SH-SY5Y (cell line): ENCODE data around the gene PACS2.

ENCODE experiments used
- GATA2 ChIP-seq: IDR thresholded peaks from 2 replicates; pipeline ENCODE4 v1.6.1; 2011; ENCODE audit warnings: mild to moderate bottlenecking, low read depth, low read length
- GATA3 ChIP-seq: IDR thresholded peaks from 2 replicates; pipeline ENCODE4 v1.6.1; 2011; ENCODE audit warnings: low read depth, mild to moderate bottlenecking, low read length, moderate library complexity

- TF ChIP-seq GATA3: no peak
- no peak for TF ChIP-seq GATA2
Measured at GRCh38 chr14:105283028-105283427, 31.5 kb upstream of the PACS2 start.
